Glomerular endothelial cell (primary cell): ENCODE results near the gene SYT9. TPM values are rescaled to one million over a fixed set of nuclear protein-coding genes. Genes with fewer than 3 reads are reported as not detected.
A peak's percentile ranks its signal among the peaks of the same experiment; 100 is the strongest.
"Not testable (repeated sequence)": the region's sequence is repeated elsewhere in the genome, so short reads cannot be mapped to it uniquely, and the experiment has no call there.

ENCODE experiments used
- DNase-seq: peaks from one replicate; pipeline ENCODE4 v3.0.0-alpha.2; 2011; ENCODE audit warnings: low read depth, low spot score; ENCODE audit errors: extremely low read depth
- total RNA-seq: library from RNA; depleted of rRNA; stranded (reverse); fragments of >200 nt; gene quantifications from 2 replicates; pipeline ENCODE4 v1.2.3, GENCODE V29; 2015

Gene SYT9
- total RNA-seq, 1 donor from 2014 or later = not detected

GRCh38 chr11:7495882-7496551 is 244.3 kb downstream of the SYT9 start:
- DNase-seq = no peak

DNA sequence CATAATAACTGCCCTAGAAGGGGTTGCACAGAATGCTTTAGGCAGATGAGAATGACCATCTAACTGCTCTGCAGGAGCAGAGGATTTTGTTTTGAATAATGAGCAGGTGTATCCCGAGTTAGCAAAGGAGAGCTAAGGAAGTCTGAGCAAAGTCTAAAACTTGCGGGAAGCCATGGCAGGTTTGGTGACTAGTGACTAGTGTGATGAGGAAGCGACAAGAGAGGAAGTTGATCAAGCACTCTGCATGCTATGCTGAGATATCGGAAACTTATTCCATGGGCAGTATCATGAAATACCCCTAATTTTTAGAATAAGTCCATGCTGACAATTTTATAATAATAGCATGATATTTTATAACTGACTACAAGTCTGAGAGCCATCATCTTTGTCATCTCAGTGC is 246.5 kb downstream of the SYT9 start:
- no peak for DNase-seq

- no peak for DNase-seq
Measured at GRCh38 chr11:7499081-7499480, 247.4 kb downstream of the SYT9 start.

- no peak for DNase-seq
Measured at GRCh38 chr11:7500251-7500650, 248.5 kb downstream of the SYT9 start.

DNA sequence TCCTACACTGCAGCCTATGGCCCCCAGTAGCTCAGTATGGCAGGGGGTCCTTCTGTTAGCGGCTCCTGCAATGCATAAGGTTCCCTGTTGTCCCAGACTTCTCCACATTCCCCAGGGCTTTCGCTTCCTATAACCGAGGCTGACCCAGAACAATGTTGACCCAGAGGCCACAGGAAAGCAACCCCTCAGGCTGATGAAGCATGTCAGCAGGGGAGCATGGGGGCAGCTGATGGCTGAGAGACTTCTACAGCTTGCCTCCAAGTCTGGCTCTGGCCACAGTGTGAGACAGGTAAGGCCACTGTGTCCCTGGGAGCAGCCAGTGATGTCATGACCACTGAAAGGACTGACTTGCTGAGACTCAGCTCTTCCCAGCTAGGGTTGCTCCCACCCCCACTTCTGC is 249.5 kb downstream of the SYT9 start:
- no peak for DNase-seq

GRCh38 chr11:7501894-7502293 is 250.2 kb downstream of the SYT9 start:
- no peak for DNase-seq

GRCh38 chr11:7506243-7506642 is 254.5 kb downstream of the SYT9 start:
- DNase-seq = no peak

DNA sequence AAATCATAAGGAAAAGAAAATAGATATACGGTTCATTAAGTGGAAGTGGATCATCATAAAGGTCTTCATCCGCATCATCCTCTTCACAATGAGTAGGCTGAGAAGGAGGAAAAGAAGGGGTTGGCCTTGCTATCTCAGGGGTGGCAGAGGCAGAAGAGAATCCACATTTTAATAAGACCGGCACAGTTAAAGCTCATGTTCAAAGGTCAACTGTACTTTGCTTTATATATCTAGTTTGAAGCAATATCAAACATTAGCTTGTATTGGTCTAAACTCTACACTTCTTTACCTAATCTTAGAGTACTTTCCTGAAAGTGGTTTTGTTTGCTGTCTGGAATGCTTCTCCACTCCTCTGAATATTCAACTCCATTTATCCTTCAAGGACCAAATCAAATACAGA is 256.4 kb downstream of the SYT9 start:
- DNase-seq = no peak

DNA sequence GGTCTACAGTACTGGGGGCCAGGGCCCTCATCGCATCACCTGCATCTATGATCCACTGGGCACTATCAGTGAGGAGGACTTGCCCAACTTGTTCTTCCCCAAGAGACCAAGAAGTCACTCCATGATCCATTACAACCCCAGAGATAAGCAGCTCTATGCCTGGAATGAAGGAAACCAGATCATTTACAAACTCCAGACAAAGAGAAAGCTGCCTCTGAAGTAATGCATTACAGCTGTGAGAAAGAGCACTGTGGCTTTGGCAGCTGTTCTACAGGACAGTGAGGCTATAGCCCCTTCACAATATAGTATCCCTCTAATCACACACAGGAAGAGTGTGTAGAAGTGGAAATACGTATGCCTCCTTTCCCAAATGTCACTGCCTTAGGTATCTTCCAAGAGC is 258.3 kb downstream of the SYT9 start:
- DNase-seq = no peak

DNA sequence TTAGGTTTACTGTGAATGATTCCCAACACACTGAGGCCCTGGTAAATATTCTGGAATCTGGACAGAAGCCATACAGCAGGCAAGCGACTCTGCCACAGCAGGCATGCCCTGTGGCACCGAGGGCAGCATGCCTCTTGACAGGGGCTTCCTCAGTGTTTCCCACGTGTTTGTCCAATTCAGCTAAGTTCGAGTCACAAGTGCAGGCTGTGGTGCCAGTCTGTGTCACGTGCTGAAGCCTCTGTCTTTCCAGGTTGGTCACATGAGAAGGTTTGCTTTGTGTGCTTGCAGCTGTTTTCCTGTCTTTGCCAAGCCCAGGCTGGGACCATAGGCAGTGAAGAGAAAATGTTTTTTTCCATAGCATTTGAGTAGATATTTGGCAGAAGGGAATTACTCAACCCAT is 259.7 kb downstream of the SYT9 start:
- DNase-seq = peak; percentile 10

GRCh38 chr11:7512525-7513233 is 261.0 kb downstream of the SYT9 start:
- DNase-seq = no peak

DNA sequence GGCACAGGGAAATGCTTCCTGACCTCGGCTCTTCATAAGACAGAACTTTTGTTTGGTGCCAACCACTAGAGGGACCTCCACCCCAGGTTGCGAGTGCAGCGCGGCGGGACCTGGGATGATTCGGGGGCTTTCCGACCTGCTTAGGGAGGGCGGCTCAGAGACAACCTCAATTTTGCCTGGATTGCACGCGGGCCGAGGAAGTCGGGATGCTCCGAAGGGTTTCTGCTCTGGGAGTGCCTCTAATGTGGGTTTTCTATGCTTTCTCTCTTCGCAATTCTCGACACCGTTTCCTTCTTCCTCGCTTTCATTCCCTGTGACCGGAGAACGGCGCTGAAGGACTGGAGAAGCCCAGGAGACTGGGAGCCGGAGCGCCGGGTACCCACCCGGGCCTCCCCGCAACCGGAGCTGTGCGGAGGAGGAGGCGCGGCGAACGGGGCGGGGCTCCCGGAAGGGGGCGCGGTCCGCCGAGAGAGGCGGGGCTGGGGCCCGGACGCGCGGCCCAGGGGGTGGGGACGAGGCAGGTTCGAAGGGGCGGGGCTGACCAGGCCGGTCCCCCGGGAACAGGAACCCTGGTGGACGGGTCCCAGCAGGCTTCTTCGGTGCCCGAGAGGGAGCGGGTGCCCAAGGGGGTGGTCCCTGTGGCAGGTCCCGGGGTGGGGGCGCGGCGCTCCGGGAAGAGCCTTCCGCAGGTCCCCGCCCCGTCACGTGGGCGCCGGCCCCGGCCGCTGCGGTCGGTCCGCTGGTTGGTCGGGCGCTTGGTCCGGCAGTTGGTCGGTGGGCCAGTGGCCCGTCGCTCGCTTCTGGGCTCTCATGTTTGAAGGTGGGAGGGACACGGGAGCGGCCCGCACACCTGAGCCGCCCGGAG is 261.8 kb downstream of the SYT9 start, which contains the start of gene PPFIBP2:
TSS of gene PPFIBP2 (plus strand) at position 766 of the 865 bp plus-strand sequence. CDS start 35,477 bp downstream, outside the sequence.
- peak; percentile 25 for DNase-seq

GRCh38 chr11:7514099-7514591 is 262.4 kb downstream of the SYT9 start:
- no peak for DNase-seq

GRCh38 chr11:7515447-7515886 is 263.8 kb downstream of the SYT9 start:
- DNase-seq = no peak

- DNase-seq = no peak
Measured at GRCh38 chr11:7516475-7516874, 264.8 kb downstream of the SYT9 start.

GRCh38 chr11:7517743-7518142 is 266.0 kb downstream of the SYT9 start:
- DNase-seq = not testable (repeated sequence)

Other genes with a start within 250 kb of the SYT9 start
- gene ZNF214, start 231.6 kb upstream of the SYT9 start, total RNA-seq = 0.41 and 0.44 TPM in 2 replicates
- gene NLRP14, start 231.4 kb upstream of the SYT9 start, total RNA-seq = 0.10 TPM in 1 of 2 replicates, not detected in the other
- gene RBMXL2, start 162.9 kb upstream of the SYT9 start, total RNA-seq = not detected in 2 replicates
- gene OLFML1, start 233.6 kb downstream of the SYT9 start, total RNA-seq = not detected in 2 replicates